BE2C (cell line): ENCODE results near the gene GRID1.

Experiments used
- DNase-seq: peaks from one replicate; pipeline ENCODE4 v3.0.0-alpha.2; 2020
- H3K27me3 ChIP-seq: fragments of 250-450 bp; sonication (Bioruptor Pico); 2 replicates; pipeline ENCODE4 v1.5.1; 2020; ENCODE audit warnings: mild to moderate bottlenecking
- H3K36me3 ChIP-seq: fragments of 250-450 bp; sonication (Bioruptor Pico); 2 replicates; pipeline ENCODE4 v1.5.1; 2020; ENCODE audit warnings: mild to moderate bottlenecking
- H3K4me1 ChIP-seq: fragments of 250-450 bp; sonication (Bioruptor Pico); 2 replicates; pipeline ENCODE4 v1.5.1; 2020
- H3K4me3 ChIP-seq: 2 replicates; pipeline ENCODE4 v1.5.1; 2011; ENCODE audit warnings: low read depth, low read length
- H3K9me3 ChIP-seq: fragments of 250-450 bp; sonication (Bioruptor Pico); 2 replicates; pipeline ENCODE4 v1.5.1; 2020
- TF ChIP-seq, protein P1 (sequence below): IDR thresholded peaks from 2 replicates; pipeline ENCODE4 v1.5.1; 2012; ENCODE audit warnings: mild to moderate bottlenecking, low read depth, low read length

Gene GRID1

DNA sequence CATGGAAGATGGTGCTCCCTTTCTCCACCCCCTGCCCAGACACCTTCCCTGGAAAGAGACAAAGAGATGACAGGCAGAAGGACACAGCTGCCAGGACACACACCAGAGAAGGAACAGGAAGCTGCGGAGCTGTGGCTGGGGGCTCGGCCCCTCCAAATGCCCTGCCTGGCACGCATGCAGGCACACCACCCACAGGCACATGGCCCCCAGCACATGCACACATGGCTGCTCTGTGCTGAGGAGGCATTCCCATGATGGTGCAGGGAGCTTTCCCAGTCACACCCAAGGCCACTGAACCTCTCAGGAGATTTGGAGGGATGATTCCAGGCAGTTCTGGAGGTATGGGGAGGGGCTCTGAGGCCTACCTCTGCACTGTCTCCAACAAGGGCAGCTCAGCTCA is 143.3 kb downstream of the GRID1 start:
- no peaks in the 10 kb centered on the region for H3K36me3 ChIP-seq
- no peaks in the 10 kb centered on the region for H3K9me3 ChIP-seq
- no peaks in the 10 kb centered on the region for H3K27me3 ChIP-seq
- TF ChIP-seq, protein P1, sequence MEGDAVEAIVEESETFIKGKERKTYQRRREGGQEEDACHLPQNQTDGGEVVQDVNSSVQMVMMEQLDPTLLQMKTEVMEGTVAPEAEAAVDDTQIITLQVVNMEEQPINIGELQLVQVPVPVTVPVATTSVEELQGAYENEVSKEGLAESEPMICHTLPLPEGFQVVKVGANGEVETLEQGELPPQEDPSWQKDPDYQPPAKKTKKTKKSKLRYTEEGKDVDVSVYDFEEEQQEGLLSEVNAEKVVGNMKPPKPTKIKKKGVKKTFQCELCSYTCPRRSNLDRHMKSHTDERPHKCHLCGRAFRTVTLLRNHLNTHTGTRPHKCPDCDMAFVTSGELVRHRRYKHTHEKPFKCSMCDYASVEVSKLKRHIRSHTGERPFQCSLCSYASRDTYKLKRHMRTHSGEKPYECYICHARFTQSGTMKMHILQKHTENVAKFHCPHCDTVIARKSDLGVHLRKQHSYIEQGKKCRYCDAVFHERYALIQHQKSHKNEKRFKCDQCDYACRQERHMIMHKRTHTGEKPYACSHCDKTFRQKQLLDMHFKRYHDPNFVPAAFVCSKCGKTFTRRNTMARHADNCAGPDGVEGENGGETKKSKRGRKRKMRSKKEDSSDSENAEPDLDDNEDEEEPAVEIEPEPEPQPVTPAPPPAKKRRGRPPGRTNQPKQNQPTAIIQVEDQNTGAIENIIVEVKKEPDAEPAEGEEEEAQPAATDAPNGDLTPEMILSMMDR = no peak
- H3K4me1 ChIP-seq = no peaks in the 10 kb centered on the region; the same call in 1 of the 2 replicates
- no peak overlapping the region for H3K4me3 ChIP-seq
- no peak for DNase-seq

DNA sequence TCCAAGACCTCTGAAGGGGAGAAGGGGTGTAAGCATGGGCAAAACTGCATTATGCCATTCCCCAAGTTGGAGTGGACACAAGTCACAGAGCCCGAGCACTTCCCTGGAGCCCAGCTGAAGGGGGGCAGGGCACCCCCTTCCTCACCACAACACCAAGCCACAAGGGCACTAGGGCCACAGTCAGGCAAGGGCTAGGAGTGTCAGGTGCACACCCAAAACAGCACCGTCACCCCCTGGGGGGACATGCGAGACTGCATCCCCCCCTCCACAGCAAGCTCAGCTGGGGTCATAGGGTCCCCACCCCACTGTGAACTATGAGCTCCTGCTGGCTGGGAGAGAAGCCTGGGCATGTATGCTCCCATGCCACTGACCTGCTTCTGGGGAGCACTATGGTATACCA is 143.9 kb downstream of the GRID1 start:
- no peaks in the 10 kb centered on the region; the same call in 1 of the 2 replicates for H3K4me1 ChIP-seq
- TF ChIP-seq, protein P1 = no peak

DNA sequence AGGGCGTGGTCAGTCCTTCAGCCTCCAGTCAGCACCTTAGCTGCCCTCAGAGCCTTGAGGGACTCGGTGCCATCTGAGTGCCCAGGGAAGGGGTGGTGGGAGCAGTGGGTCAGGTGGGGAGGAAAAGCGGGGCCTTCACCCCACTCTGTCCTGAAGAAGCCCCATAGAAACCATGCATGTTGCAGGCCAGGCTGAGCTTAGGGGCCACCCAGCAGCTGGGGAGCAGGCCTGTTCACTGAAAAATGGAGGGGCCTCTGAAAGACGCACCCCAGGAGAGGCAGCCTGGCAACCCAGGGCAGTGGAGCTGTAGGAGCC is 144.3 kb downstream of the GRID1 start:
- Histone ChIP-seq H3K27me3 (no peaks in the 10 kb centered on the region), H3K9me3 (no peaks in the 10 kb centered on the region), H3K36me3 (no peaks in the 10 kb centered on the region), H3K4me3 (no peak overlapping the region), H3K4me1 (no peaks in the 10 kb centered on the region; the same call in 1 of the 2 replicates)
- TF ChIP-seq, protein P1 = no peak
- DNase-seq = no peak

More for the DNA sequence above, 143.9 kb downstream of the GRID1 start:
- H3K9me3 ChIP-seq = no peaks in the 10 kb centered on the region
- H3K4me3 ChIP-seq = no peak overlapping the region
- H3K36me3 ChIP-seq = no peaks in the 10 kb centered on the region
- no peak for DNase-seq
- no peaks in the 10 kb centered on the region for H3K27me3 ChIP-seq

- H3K36me3 ChIP-seq = no peaks in the 10 kb centered on the region
- no peak for DNase-seq
- H3K4me3 ChIP-seq = no peak overlapping the region
- no peaks in the 10 kb centered on the region for H3K27me3 ChIP-seq
- H3K9me3 ChIP-seq = no peaks in the 10 kb centered on the region
- H3K4me1 ChIP-seq = no peaks in the 10 kb centered on the region; the same call in 1 of the 2 replicates
- TF ChIP-seq, protein P1 = no peak
Measured at GRCh38 chr10:86221442-86222335, 144.9 kb downstream of the GRID1 start.

GRCh38 chr10:86220626-86221025 is 146.0 kb downstream of the GRID1 start:
- no peaks in the 10 kb centered on the region for H3K36me3 ChIP-seq
- H3K4me3 ChIP-seq = no peak overlapping the region
- no peaks in the 10 kb centered on the region; the same call in 1 of the 2 replicates for H3K4me1 ChIP-seq
- H3K27me3 ChIP-seq = no peaks in the 10 kb centered on the region
- no peaks in the 10 kb centered on the region for H3K9me3 ChIP-seq
- no peak for DNase-seq
- TF ChIP-seq, protein P1 = no peak

DNA sequence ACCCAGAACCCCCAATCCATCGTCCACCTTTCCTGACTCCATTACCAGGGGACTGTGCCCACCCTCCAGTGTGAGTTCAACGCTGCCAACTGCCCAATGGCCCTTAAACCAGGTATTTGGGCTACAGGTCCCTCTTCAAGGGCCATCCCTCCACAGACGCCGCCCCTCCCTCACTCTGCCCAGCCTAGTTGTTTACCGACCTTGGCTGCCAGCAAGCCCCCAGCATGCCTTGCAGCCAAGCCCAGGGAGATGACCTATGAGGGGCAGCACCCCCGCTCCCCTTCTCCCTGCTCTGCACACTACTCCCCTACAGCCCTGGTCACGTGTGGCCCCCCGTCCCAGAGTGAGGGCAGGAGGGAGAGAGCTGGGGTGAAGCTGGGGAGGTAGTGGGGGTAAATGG is 147.3 kb downstream of the GRID1 start:
- Histone ChIP-seq H3K4me3 (no peak overlapping the region), H3K36me3 (no peaks in the 10 kb centered on the region), H3K4me1 (no peaks in the 10 kb centered on the region; the same call in 1 of the 2 replicates), H3K9me3 (no peaks in the 10 kb centered on the region), H3K27me3 (no peaks in the 10 kb centered on the region)
- TF ChIP-seq, protein P1 = no peak
- DNase-seq = no peak
